Measurements from ENCODE around the gene GBF1. TPM values are rescaled to one million over a fixed set of nuclear protein-coding genes. Genes with fewer than 3 reads are reported as not detected.
A peak's percentile ranks its signal among the peaks of the same experiment; 100 is the strongest.

Gene GBF1
- total RNA-seq, 3 donors from 2014 or later: 51.9 to 67.8 (median 62.9) TPM

DNA sequence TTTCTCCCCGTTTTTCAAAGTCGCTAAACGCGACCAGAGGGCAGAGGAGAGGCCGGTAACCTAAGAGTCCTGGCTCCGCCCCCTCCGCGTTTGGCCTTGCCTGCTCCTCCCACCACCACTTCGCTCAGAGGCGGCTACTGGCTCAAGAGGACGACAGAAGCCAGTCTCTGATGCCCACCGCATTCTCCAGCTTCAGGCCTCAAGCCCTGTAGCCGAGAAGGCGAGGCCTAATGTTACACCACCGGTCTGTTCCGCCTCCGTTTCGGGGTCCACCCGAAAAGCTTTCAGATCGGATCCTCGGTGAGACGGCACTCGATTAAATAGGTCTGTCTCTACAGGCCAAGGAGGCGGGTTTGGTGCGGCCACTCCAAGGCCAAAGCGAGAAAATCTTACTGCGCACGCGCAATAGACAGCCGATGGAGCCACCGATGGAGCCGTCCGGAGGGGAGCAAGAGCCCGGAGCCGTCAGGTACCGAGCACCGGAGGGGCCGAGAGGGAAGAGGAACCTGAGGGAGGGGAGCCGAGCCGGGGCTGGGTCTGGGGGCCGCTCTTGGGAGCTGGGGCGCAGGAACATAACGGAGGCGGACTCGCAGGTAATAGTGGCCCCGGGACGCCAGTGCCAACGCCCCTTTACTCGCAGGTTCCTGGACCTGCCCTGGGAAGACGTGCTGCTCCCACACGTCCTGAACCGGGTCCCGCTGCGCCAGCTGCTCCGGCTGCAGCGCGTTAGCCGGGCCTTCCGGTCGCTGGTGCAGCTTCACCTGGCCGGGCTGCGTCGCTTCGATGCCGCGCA, 175.6 kb downstream of the GBF1 start, which contains the start of gene FBXL15:
TSS of gene FBXL15 (plus strand) at position 123 of the 793 bp plus-strand sequence. CDS start at position 417, 294 bp downstream.
- peak within 1 kb of the TSS; percentile 60 for H3K4me3 ChIP-seq
- H3K36me3 ChIP-seq (ENCODE audit: low read depth): no peaks in the 10 kb centered on the region
- no peaks in the 10 kb centered on the region for H3K9me3 ChIP-seq
- H3K4me1 ChIP-seq (ENCODE audit: low read depth): peaks cover 27% of the 10 kb centered on the region
- DNase-seq: peak; percentile 95 to 98 (median 97)
- TF ChIP-seq, protein P1, sequence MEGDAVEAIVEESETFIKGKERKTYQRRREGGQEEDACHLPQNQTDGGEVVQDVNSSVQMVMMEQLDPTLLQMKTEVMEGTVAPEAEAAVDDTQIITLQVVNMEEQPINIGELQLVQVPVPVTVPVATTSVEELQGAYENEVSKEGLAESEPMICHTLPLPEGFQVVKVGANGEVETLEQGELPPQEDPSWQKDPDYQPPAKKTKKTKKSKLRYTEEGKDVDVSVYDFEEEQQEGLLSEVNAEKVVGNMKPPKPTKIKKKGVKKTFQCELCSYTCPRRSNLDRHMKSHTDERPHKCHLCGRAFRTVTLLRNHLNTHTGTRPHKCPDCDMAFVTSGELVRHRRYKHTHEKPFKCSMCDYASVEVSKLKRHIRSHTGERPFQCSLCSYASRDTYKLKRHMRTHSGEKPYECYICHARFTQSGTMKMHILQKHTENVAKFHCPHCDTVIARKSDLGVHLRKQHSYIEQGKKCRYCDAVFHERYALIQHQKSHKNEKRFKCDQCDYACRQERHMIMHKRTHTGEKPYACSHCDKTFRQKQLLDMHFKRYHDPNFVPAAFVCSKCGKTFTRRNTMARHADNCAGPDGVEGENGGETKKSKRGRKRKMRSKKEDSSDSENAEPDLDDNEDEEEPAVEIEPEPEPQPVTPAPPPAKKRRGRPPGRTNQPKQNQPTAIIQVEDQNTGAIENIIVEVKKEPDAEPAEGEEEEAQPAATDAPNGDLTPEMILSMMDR (IDR thresholded peaks at IDR 0.05): no peak
- intact Hi-C loops (cut with DNase I, micrococcal nuclease): no loop called here
- ATAC-seq: peak; percentile 82

DNA sequence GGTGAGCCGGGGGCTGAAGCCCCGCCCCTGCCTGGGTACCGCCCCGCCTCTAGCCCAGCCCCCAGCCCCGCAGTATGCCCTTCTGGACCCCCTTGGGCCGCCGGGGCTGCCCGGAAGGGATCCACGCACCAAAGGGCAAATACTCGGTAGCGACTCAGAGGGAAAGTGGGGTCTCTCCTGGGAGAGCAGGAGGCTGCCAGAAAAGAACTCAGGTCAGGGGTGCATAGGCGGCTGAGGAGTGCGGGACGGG, 176.1 kb downstream of the GBF1 start:
- DNase-seq (no peak), ATAC-seq (no peak)
- intact Hi-C loops (cut with DNase I, micrococcal nuclease): no loop called here
- no peaks in the 10 kb centered on the region for H3K9me3 ChIP-seq
- no peaks in the 10 kb centered on the region for H3K36me3 ChIP-seq (ENCODE audit: low read depth)
- peaks cover 27% of the 10 kb centered on the region for H3K4me1 ChIP-seq (ENCODE audit: low read depth)
- peak overlapping the region; percentile 60 for H3K4me3 ChIP-seq
- TF ChIP-seq, protein P1 (IDR thresholded peaks at IDR 0.05): no peak

DNA sequence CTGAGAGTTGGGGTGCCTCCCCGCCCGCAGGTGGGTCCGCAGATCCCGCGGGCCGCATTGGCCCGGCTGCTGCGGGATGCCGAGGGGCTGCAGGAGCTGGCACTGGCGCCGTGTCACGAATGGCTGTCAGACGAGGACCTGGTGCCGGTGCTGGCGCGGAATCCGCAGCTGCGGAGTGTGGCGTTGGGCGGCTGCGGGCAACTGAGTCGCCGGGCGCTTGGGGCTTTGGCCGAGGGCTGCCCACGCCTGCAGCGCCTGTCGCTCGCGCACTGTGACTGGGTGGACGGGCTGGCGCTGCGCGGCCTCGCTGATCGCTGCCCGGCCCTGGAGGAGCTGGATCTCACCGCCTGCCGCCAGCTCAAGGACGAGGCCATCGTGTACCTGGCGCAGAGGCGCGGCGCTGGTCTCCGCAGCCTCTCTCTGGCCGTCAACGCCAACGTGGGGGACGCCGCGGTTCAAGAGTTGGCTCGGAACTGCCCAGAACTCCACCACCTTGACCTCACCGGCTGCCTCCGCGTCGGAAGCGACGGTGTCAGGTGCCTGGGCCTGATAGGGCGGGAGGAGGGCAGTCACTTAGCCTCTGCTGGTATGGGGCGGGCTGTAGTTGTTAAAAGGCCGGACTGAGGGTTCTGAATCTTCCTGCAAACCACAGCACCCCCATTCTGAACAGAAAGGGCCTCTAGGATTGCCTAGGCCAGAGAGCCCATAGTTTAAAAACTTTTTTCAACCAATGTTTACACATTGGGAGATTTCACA, 176.6 kb downstream of the GBF1 start:
- no peaks in the 10 kb centered on the region for H3K9me3 ChIP-seq
- peak; percentile 55 for ATAC-seq
- TF ChIP-seq, protein P1 (IDR thresholded peaks at IDR 0.05): no peak
- peaks cover 27% of the 10 kb centered on the region for H3K4me1 ChIP-seq (ENCODE audit: low read depth)
- H3K4me3 ChIP-seq: peak overlapping the region; percentile 60
- peak; percentile 53 to 80 (median 76) for DNase-seq
- intact Hi-C loops (cut with DNase I, micrococcal nuclease): no loop called here
- H3K36me3 ChIP-seq (ENCODE audit: low read depth): no peaks in the 10 kb centered on the region

DNA sequence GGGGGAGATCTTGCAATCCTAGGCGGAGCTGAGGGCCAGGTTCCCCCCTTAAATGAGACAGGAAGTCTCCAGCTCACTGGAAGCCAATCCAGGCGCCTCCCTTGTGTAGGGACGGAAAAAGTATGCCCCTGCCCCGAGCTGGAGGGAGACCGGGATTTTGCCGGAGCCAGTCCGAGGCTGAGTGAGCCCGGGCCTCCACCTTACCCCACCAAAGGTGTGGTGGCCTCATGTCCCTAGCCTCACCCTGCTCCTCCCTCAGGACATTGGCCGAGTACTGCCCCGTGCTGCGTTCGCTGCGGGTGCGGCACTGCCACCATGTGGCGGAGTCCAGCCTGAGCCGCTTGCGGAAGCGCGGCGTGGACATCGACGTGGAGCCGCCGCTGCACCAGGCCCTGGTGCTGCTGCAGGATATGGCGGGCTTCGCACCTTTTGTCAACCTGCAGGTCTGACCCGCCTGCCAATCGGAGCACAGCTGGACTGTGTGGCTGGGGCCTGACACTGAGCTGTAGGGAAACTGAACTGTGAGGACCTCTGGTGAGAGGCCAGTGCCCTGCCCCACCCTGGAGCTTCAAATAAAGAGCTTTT, 177.3 kb downstream of the GBF1 start:
- Histone ChIP-seq H3K4me3 (peak overlapping the region; percentile 60), H3K4me1 (ENCODE audit: low read depth) (peaks cover 27% of the 10 kb centered on the region), H3K36me3 (ENCODE audit: low read depth) (no peaks in the 10 kb centered on the region), H3K9me3 (no peaks in the 10 kb centered on the region)
- ATAC-seq (peak; percentile 74), DNase-seq (peak; percentile 90 to 93 (median 91))
- TF ChIP-seq, protein P1 (IDR thresholded peaks at IDR 0.05): peak; percentile 82
- intact Hi-C loops (cut with DNase I, micrococcal nuclease): no loop called here

DNA sequence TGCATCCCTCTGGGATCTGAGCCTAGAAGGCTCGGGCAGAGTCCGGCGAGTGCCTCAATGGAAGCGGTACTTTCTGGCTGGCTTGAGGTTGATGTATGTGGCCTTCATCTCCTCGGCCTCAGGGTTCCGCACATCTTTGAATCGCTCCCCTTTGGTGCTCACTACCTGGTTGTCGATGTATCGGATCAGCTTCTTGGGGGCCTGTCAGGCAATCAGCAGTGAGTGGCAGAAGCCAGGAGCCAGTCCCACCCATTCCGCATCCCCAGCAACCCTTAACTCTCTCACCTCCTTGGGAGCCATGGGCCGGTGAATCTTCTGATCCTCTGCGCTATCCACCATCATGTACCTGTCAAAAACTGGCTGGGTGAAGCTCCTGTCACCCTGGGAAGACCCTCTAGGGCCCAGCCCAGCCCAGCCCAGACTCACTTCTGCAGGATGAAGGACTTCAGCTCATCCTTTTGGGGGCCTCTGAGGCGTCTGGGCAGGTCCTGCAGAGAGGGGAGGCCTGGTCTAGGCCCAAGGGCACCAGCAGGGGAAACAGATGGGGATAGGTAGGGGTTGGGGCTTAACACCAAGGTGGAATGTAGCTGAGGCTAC, 178.1 kb downstream of the GBF1 start:
- intact Hi-C loops (cut with DNase I, micrococcal nuclease): no loop called here
- ATAC-seq: no peak
- TF ChIP-seq, protein P1 (IDR thresholded peaks at IDR 0.05): no peak
- no peaks in the 10 kb centered on the region for H3K9me3 ChIP-seq
- H3K4me1 ChIP-seq (ENCODE audit: low read depth): peaks cover 27% of the 10 kb centered on the region
- no peak overlapping the region for H3K4me3 ChIP-seq
- H3K36me3 ChIP-seq (ENCODE audit: low read depth): no peaks in the 10 kb centered on the region
- DNase-seq: no peak
